Ovary (tissue), 9 donors: Measurements from ENCODE around the gene TKTL1. TPM values are rescaled to one million over a fixed set of nuclear protein-coding genes. Genes with fewer than 3 reads are reported as not detected.

Source experiments
- DNase-seq, 5 donors: peaks; one replicate each; pipeline ENCODE4 v3.0.0-alpha.2; 2019 to 2020
- H3K27ac ChIP-seq, 2 donors: fragments of 200-600 bp; one replicate each; pipeline versions ENCODE4 v1.5.1 to v1.8.0; 2019 to 2022
- H3K27me3 ChIP-seq: fragments of 200-600 bp; one replicate; pipeline ENCODE4 v1.8.0; 2022
- H3K36me3 ChIP-seq: fragments of 200-600 bp; sonication (generic); one replicate; pipeline ENCODE4 v1.5.1; 2019
- H3K4me1 ChIP-seq: one replicate; pipeline ENCODE4 v1.8.1; 2013; ENCODE audit warnings: mild to moderate bottlenecking, moderate library complexity; ENCODE audit not compliant: insufficient read depth
- H3K4me3 ChIP-seq: fragments of 200-600 bp; sonication (generic); one replicate; pipeline ENCODE4 v1.5.1; 2017
- H3K9me3 ChIP-seq, 2 donors: fragments of 200-600 bp in 1 of 2; sonication (generic) in 1 of 2; one replicate each; pipeline versions ENCODE4 v1.5.1 to v1.8.1; 2013 to 2019; ENCODE audit warnings: mild to moderate bottlenecking in 1 of 2, moderate library complexity in 1 of 2
- EP300 ChIP-seq: sonication (generic); formaldehyde crosslinking; IDR thresholded peaks from one replicate; pipeline ENCODE4 v1.6.1; 2017; ENCODE audit warnings: antibody characterized with exemption
- POLR2A ChIP-seq: fragments of 450-650 bp; IDR thresholded peaks from one replicate; pipeline ENCODE4 v1.6.1; 2017; ENCODE audit warnings: antibody characterized with exemption, mild to moderate bottlenecking, moderate library complexity
- WGBS, 3 donors: extraction: QIAGEN DNeasy Blood & Tissue Kit in 1 of 3; methylation state at CpG; one replicate each; pipeline versions ENCODE4 v1.1.5 to v1.1.7; 2013 to 2017; 5-methylcytosine and 5-hydroxymethylcytosine counted together
- intact Hi-C, 4 donors: fragments of 100-400 bp; cut with DNase I; formaldehyde crosslinking; loops; one replicate each; pipeline versions ENCODE4 v1.11.0 to v1.15.1; 2022 to 2023
- polyA plus RNA-seq, 2 donors: library from polyadenylated mRNA; stranded (reverse); fragments of 200-250 nt in 1 of 2; fragments of 350-450 nt in 1 of 2; fragmentation: Illumina TruSeq in 1 of 2; extraction: RNeasy Lipid Tissue Mini Kit (QIAGEN cat#74804) in 1 of 2; gene quantifications; one replicate each; pipeline ENCODE4 v1.2.3, GENCODE V29; 2013 to 2014
- total RNA-seq, 7 donors: library from RNA; depleted of rRNA in 2 of 7; stranded (reverse); fragments of >200 nt in 2 of 7; fragmentation: NEBNext Ultra II Directional in 3 of 7; extraction: Animal tissue kit (Norgen Biotek cat#: 25700) in 3 of 7; gene quantifications; one replicate each; pipeline versions ENCODE4 v1.1.0 to v1.2.4, GENCODE V29; 2016 to 2023
- TF ChIP-seq, protein P1 (sequence below), 3 donors: fragments of 450-650 bp in 2 of 3; fragments of 200-600 bp in 1 of 3; IDR thresholded peaks; one replicate each; pipeline versions ENCODE4 v1.5.1 to v1.8.0; 2016 to 2022; ENCODE audit warnings: antibody characterized with exemption in 3 of 3, mild to moderate bottlenecking in 1 of 3
- donor health status: DM: no; HTN: no; CAD: no; lungs with moderate emphysema.
- donor health status: DM: no; HTN: no; CAD: no.
- donor health status: Bipolar disorder and iron deficiency.
- donor health status: DM: yes; HTN: yes; CAD: no.
- donor health status: DM: no; HTN: no; CAD: no.
- donor health status: DM: yes; HTN: yes; CAD: no.

TKTL1 gene
- total and polyA plus RNA-seq, 9 donors = 0.12 to 0.91 (median 0.30) TPM; not detected in 3

DNA sequence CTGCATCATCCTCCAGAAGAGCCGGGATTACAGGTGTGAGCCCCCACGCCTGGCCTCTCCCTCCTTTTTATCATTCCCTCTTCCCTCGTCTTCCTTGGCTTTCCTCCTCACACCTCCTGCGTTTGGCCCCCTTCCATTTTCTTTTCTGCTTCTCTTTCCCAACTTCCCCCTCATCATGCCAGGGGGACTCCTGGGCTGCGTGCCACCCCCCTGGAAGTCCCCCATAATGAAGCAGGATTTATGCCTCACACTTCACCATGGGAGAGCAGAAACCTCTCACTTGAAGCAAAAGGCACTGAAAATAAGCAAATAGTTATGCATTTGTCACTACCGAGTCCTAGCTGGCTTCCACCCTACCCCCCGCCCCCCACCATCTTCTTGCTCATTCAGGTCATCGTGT lies 7.9 kb downstream of the TKTL1 start:
- TF ChIP-seq POLR2A (no peak), EP300 (no peak)
- TF ChIP-seq, protein P1, sequence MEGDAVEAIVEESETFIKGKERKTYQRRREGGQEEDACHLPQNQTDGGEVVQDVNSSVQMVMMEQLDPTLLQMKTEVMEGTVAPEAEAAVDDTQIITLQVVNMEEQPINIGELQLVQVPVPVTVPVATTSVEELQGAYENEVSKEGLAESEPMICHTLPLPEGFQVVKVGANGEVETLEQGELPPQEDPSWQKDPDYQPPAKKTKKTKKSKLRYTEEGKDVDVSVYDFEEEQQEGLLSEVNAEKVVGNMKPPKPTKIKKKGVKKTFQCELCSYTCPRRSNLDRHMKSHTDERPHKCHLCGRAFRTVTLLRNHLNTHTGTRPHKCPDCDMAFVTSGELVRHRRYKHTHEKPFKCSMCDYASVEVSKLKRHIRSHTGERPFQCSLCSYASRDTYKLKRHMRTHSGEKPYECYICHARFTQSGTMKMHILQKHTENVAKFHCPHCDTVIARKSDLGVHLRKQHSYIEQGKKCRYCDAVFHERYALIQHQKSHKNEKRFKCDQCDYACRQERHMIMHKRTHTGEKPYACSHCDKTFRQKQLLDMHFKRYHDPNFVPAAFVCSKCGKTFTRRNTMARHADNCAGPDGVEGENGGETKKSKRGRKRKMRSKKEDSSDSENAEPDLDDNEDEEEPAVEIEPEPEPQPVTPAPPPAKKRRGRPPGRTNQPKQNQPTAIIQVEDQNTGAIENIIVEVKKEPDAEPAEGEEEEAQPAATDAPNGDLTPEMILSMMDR (IDR thresholded peaks at IDR 0.05) = no peak
- intact Hi-C loops = no loop called here
- H3K36me3 ChIP-seq = no peaks in the 10 kb centered on the region
- H3K4me3 ChIP-seq = no peak overlapping the region
- DNase-seq = no peak
- no peaks in the 10 kb centered on the region for H3K4me1 ChIP-seq
- 51 to 60% (median 57%) methylated on average over 8 of the region's 8 CpGs for WGBS, 3 donors
- no peaks in the 10 kb centered on the region for H3K9me3 ChIP-seq
- no peak overlapping the region for H3K27ac ChIP-seq
- no peaks in the 10 kb centered on the region for H3K27me3 ChIP-seq

DNA sequence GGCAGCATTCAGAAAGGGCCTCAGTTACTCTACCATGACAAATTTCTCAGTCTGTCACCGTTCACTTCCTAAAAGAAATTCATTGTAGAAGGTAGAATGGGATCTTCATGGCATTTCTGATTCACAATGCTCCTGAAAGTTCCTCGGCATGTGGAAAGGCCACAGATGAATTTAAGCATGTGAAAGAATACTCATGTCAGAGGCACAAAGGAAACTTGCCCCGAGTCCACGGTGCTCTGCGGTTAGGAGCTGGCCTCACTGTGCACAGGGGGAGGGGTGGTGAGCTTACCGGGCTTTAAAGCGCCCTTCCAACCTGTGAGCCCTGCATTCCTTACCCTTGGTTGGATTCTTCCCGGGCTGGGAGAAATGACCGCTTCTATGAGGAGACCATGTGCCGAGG lies 9.3 kb downstream of the TKTL1 start:
- intact Hi-C loops = no loop called here
- WGBS, 3 donors = 81 to 88% (median 83%) methylated on average over 10 of the region's 10 CpGs
- no peak for DNase-seq
- no peaks in the 10 kb centered on the region for H3K4me1 ChIP-seq
- H3K36me3 ChIP-seq = no peaks in the 10 kb centered on the region
- H3K27me3 ChIP-seq = no peaks in the 10 kb centered on the region
- H3K4me3 ChIP-seq = no peak overlapping the region
- no peak for TF ChIP-seq POLR2A
- TF ChIP-seq, protein P1 (IDR thresholded peaks at IDR 0.05) = no peak
- H3K27ac ChIP-seq = no peak overlapping the region
- no peaks in the 10 kb centered on the region for H3K9me3 ChIP-seq

- Histone ChIP-seq H3K9me3 (no peaks in the 10 kb centered on the region), H3K27me3 (no peaks in the 10 kb centered on the region), H3K4me3 (no peak overlapping the region), H3K36me3 (no peaks in the 10 kb centered on the region), H3K4me1 (no peaks in the 10 kb centered on the region), H3K27ac (no peak overlapping the region)
- 79 to 86% (median 79%) methylated on average over 11 of the region's 11 CpGs for WGBS, 3 donors
- no peak for TF ChIP-seq POLR2A
- DNase-seq = no peak
- intact Hi-C loops = no loop called here
Observed at GRCh38 chrX:154305541-154306205, 10.1 kb downstream of the TKTL1 start.

GRCh38 chrX:154307202-154307601 lies 11.6 kb downstream of the TKTL1 start:
- intact Hi-C loops = no loop called here
- no peak overlapping the region for H3K4me3 ChIP-seq
- H3K9me3 ChIP-seq = no peaks in the 10 kb centered on the region
- H3K27ac ChIP-seq = no peak overlapping the region
- no peaks in the 10 kb centered on the region for H3K36me3 ChIP-seq
- no peak for DNase-seq
- WGBS, 3 donors = 79 to 82% (median 80%) methylated on average over 6 of the region's 6 CpGs
- H3K27me3 ChIP-seq = no peaks in the 10 kb centered on the region
- H3K4me1 ChIP-seq = no peaks in the 10 kb centered on the region
- TF ChIP-seq EP300 (no peak), POLR2A (no peak)
- TF ChIP-seq, protein P1 (IDR thresholded peaks at IDR 0.05) = no peak

DNA sequence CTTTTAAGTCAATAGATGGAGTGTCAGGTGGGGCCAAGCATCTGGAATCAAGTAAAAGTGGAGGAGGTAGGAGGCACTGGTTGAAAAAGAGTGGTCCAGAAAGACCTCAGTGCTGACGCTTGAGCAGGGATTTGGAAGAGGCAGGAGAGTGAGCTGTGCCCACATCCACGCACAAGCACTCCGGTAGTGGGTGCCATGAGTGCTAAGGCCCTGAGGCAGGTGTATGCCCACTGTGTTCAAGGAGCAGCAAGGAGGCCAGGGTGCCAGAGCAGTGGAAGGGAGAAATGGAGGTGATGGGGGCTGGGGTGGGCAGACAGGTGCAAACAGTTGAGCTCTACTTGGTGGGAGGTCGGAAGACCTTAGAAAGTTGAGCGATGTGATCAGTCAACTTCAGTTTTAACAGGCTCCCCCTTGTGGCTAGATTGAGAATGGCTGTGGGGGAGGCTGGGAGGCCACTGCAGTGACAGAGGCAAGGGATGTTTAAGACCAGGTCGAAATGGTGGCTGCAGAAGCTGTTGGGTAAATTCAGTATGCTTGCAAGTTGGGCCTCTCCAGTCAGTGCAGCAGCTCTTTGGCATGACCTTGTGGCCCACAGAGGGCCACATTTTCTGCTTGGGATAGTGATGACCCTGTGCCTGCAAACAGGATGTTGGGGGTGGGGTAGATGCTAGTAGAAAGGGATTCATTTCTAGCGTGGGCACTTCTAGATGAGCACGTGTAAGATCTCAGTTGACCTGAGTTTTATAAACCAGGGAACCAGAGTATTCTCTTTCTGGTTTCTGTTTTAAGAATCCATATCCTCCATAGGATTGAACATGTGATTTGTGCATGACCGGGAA lies 12.7 kb downstream of the TKTL1 start:
- WGBS, 3 donors = 54 to 64% (median 56%) methylated on average over 9 of the region's 9 CpGs
- peak; percentile 48 to 73 (median 51) for DNase-seq
- no peaks in the 10 kb centered on the region for H3K36me3 ChIP-seq

More for the DNA sequence above, 12.7 kb downstream of the TKTL1 start:
- intact Hi-C loops = no loop called here
- Histone ChIP-seq H3K4me3 (no peak overlapping the region), H3K27ac (no peak overlapping the region), H3K4me1 (no peaks in the 10 kb centered on the region), H3K27me3 (no peaks in the 10 kb centered on the region), H3K9me3 (no peaks in the 10 kb centered on the region)
- TF ChIP-seq POLR2A (no peak), EP300 (no peak)
- TF ChIP-seq, protein P1 (IDR thresholded peaks at IDR 0.05) = peak; percentile 13 to 57 (median 53)
